Keratinocyte (primary cell): ENCODE measurements around the gene UNC13C.

Source experiments
- EZH2 ChIP-seq: IDR thresholded peaks from one replicate; pipeline ENCODE4 v1.6.1; 2012; ENCODE audit warnings: inconsistent platforms, mild to moderate bottlenecking, low read length, moderate library complexity
- TF ChIP-seq, protein P1 (sequence below), 3 experiments: IDR thresholded peaks in 1 of 3; conservative IDR thresholded peaks in 1 of 3; optimal IDR thresholded peaks in 1 of 3; 2 replicates in 2 of 3; 3 replicates in 1 of 3; pipeline versions ENCODE3 to v1.5.1; 2011; ENCODE audit warnings: low read length in 3 of 3, mild to moderate bottlenecking in 3 of 3, moderate library complexity in 2 of 3, control low read depth in 1 of 3, inconsistent platforms in 1 of 3; ENCODE audit not compliant: insufficient read depth in 2 of 3; ENCODE audit errors: extremely low read depth in 1 of 3

DNA sequence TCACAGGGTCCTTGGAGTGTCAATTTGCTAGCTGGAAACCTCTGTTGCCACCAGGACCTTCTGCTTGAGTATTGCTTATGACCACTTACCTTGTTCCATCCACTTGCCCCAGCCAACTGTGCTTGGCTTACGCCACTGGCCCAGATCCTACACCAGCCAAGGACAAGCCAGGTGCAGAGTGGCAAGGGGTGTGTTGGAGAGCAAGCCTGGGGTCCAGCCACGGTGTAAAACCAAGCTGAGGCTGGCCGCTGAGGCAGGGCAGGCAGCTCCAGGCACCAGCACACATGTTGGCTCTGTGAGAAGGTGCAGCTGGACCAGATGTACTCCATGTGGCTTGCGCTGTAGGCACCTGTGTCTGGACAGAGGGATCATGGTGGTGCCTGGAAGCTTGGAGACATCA is 248.2 kb downstream of the UNC13C start:
- TF ChIP-seq EZH2: no peak
- TF ChIP-seq, protein P1, sequence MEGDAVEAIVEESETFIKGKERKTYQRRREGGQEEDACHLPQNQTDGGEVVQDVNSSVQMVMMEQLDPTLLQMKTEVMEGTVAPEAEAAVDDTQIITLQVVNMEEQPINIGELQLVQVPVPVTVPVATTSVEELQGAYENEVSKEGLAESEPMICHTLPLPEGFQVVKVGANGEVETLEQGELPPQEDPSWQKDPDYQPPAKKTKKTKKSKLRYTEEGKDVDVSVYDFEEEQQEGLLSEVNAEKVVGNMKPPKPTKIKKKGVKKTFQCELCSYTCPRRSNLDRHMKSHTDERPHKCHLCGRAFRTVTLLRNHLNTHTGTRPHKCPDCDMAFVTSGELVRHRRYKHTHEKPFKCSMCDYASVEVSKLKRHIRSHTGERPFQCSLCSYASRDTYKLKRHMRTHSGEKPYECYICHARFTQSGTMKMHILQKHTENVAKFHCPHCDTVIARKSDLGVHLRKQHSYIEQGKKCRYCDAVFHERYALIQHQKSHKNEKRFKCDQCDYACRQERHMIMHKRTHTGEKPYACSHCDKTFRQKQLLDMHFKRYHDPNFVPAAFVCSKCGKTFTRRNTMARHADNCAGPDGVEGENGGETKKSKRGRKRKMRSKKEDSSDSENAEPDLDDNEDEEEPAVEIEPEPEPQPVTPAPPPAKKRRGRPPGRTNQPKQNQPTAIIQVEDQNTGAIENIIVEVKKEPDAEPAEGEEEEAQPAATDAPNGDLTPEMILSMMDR (optimal IDR thresholded peaks at IDR 0.05 in 1 of 3, IDR thresholded peaks at IDR 0.05 in 1 of 3, conservative IDR thresholded peaks at IDR 0.05 in 1 of 3; ENCODE audit: extremely low read depth in 1 of 3, insufficient read depth in 2 of 3, low read length in 3 of 3): no peak
